GM21619 (cell line): ENCODE results near the gene PHOX2A.
"Not testable (repeated sequence)": the region's sequence is repeated elsewhere in the genome, so short reads cannot be mapped to it uniquely, and the experiment has no call there.

Source experiments
- ATAC-seq: cut with Tn5 transposase; IDR thresholded peaks from one replicate; pipeline ENCODE4 v1.9.1; 2021; ENCODE audit not compliant: unreplicated experiment

The PHOX2A gene

GRCh38 chr11:72223615-72224563 is 20.1 kb downstream of the PHOX2A start:
- peak; percentile 45 for ATAC-seq

GRCh38 chr11:72222907-72223614 is 20.9 kb downstream of the PHOX2A start:
- ATAC-seq: peak; percentile 56

GRCh38 chr11:72222106-72222891 is 21.7 kb downstream of the PHOX2A start:
- ATAC-seq: no peak

- no peak for ATAC-seq
These were observed 22.4 kb downstream of the PHOX2A start for GRCh38 chr11:72221386-72222075.

- no peak for ATAC-seq
These were observed 23.1 kb downstream of the PHOX2A start for GRCh38 chr11:72220696-72221363.

- ATAC-seq: no peak
These were observed 25.7 kb downstream of the PHOX2A start for GRCh38 chr11:72218251-72218745.

- no peak for ATAC-seq
These were observed 26.1 kb downstream of the PHOX2A start for GRCh38 chr11:72217841-72218240.

GRCh38 chr11:72216638-72217037 is 27.3 kb downstream of the PHOX2A start, which contains the start of gene FOLR2:
Gene FOLR2, plus strand, starts transcription at chr11:72216794. Its CDS starts 1,791 bp downstream, at chr11:72218585.
- ATAC-seq: no peak

GRCh38 chr11:72209101-72209500 is 34.9 kb downstream of the PHOX2A start:
- ATAC-seq: no peak

GRCh38 chr11:72208281-72208680 is 35.7 kb downstream of the PHOX2A start:
- ATAC-seq: no peak

- ATAC-seq: not testable (repeated sequence)
These were observed 37.2 kb downstream of the PHOX2A start for GRCh38 chr11:72206794-72207193.

GRCh38 chr11:72204886-72205285 is 39.1 kb downstream of the PHOX2A start:
- ATAC-seq: no peak

GRCh38 chr11:72203163-72203562 is 40.8 kb downstream of the PHOX2A start:
- no peak for ATAC-seq

- no peak for ATAC-seq
These were observed 41.4 kb downstream of the PHOX2A start for GRCh38 chr11:72202571-72202970.

- not testable (repeated sequence) for ATAC-seq
These were observed 42.5 kb downstream of the PHOX2A start for GRCh38 chr11:72201445-72201844.

GRCh38 chr11:72195518-72196270 is 48.3 kb downstream of the PHOX2A start:
- ATAC-seq: no peak

GRCh38 chr11:72191961-72192381 is 52.0 kb downstream of the PHOX2A start, which contains the start of gene FOLR1:
Gene FOLR1, plus strand, starts transcription at chr11:72192140. Its CDS starts 34 bp downstream, at chr11:72192174.
- no peak for ATAC-seq

- ATAC-seq: no peak
These were observed 53.3 kb downstream of the PHOX2A start for GRCh38 chr11:72190631-72191071.
